Breast epithelium (tissue), 4 donors: ENCODE measurements around the gene RHOC. TPM values are rescaled to one million over a fixed set of nuclear protein-coding genes. Genes with fewer than 3 reads are reported as not detected.

ENCODE experiments used
- DNase-seq, 2 donors: peaks; one replicate each; pipeline ENCODE4 v3.0.0-alpha.2; 2019; ENCODE audit warnings: low spot score in 2 of 2
- H3K27ac ChIP-seq, 2 donors: fragments of 200-600 bp; sonication (generic) in 1 of 2; one replicate each; pipeline ENCODE4 v1.5.1; 2016 to 2019; ENCODE audit warnings: mild to moderate bottlenecking in 1 of 2
- H3K27me3 ChIP-seq, 2 donors: fragments of 200-600 bp; sonication (generic) in 1 of 2; one replicate each; pipeline versions ENCODE4 v1.5.1 to v1.6.0; 2017 to 2019; ENCODE audit warnings: control low read depth in 1 of 2, mild to moderate bottlenecking in 1 of 2
- H3K36me3 ChIP-seq: fragments of 200-600 bp; one replicate; pipeline ENCODE4 v1.5.1; 2019
- H3K4me1 ChIP-seq, 2 donors: fragments of 200-600 bp; sonication (generic); one replicate each; pipeline ENCODE4 v1.5.1; 2016 to 2019; ENCODE audit warnings: control low read depth in 1 of 2
- H3K4me3 ChIP-seq, 3 donors: fragments of 200-600 bp; sonication (generic); 1 replicate in 2 of 3; 2 replicates in 1 of 3; pipeline ENCODE4 v1.5.1; 2016 to 2019; ENCODE audit warnings: mild to moderate bottlenecking in 3 of 3, moderate library complexity in 2 of 3
- H3K9me3 ChIP-seq, 2 donors: fragments of 200-600 bp; sonication (generic) in 1 of 2; one replicate each; pipeline ENCODE4 v1.5.1; 2016 to 2019; ENCODE audit warnings: control low read depth in 1 of 2
- CTCF ChIP-seq, 3 donors: fragments of 450-650 bp; IDR thresholded peaks; one replicate each; pipeline ENCODE4 v1.5.1; 2016 to 2017; ENCODE audit warnings: antibody characterized with exemption in 3 of 3, mild to moderate bottlenecking in 3 of 3, moderate library complexity in 3 of 3
- POLR2A ChIP-seq: fragments of 450-650 bp; IDR thresholded peaks from one replicate; pipeline ENCODE4 v1.6.1; 2016; ENCODE audit warnings: antibody characterized with exemption, mild to moderate bottlenecking, moderate library complexity
- POLR2AphosphoS5 ChIP-seq, 3 donors: sonication (generic); formaldehyde crosslinking; IDR thresholded peaks; one replicate each; pipeline ENCODE4 v1.6.1; 2017; ENCODE audit warnings: antibody characterized with exemption in 3 of 3
- intact Hi-C: fragments of 100-400 bp; cut with DNase I; formaldehyde crosslinking; loops from one replicate; pipeline ENCODE4 v1.15.1; 2023; ENCODE audit warnings: low total_unique reads
- total RNA-seq, 3 donors: library from RNA; depleted of rRNA; stranded (reverse); fragments of >200 nt; gene quantifications; one replicate each; pipeline ENCODE4 v1.1.0, GENCODE V29; 2016

RHOC gene
- total RNA-seq, 3 donors from 2014 or later, result 150 to 302 (median 235) TPM

- Histone ChIP-seq H3K36me3 (no peaks in the 10 kb centered on the region), H3K4me1 (peaks cover 19 to 40% of the 10 kb centered on the region in 2 donors), H3K27me3 (no peaks in the 10 kb centered on the region), H3K4me3 (peak overlapping the region in 1 of 3 donors; percentile 12), H3K9me3 (no peaks in the 10 kb centered on the region), H3K27ac (peak overlapping the region; percentile 86 to 99)
- DNase-seq, result no peak
- no peak for TF ChIP-seq CTCF (IDR thresholded peaks at IDR 0.05)
- TF ChIP-seq POLR2AphosphoS5 (IDR thresholded peaks at IDR 0.05), result no peak
- TF ChIP-seq POLR2A, result no peak
- intact Hi-C loops, result loop anchor here (2.0 kb wide), 1 partner anchor 73 kb away; no protein-coding TSS in a partner anchor
Observed at GRCh38 chr1:112701227-112702066, 5.5 kb downstream of the RHOC start.

GRCh38 chr1:112700290-112701226 is 6.4 kb downstream of the RHOC start:
- TF ChIP-seq POLR2A, result no peak
- peak; percentile 53 to 66 (median 66) for TF ChIP-seq POLR2AphosphoS5 (IDR thresholded peaks at IDR 0.05)
- H3K27me3 ChIP-seq, result no peaks in the 10 kb centered on the region
- peaks cover 16 to 40% of the 10 kb centered on the region in 2 donors for H3K4me1 ChIP-seq
- H3K27ac ChIP-seq, result peak overlapping the region; percentile 86 to 99
- H3K4me3 ChIP-seq, result peak overlapping the region in 1 of 3 donors; percentile 12
- peak; percentile 95 for DNase-seq
- H3K36me3 ChIP-seq, result no peaks in the 10 kb centered on the region
- intact Hi-C loops, result no loop called here
- H3K9me3 ChIP-seq, result no peaks in the 10 kb centered on the region

- Histone ChIP-seq H3K36me3 (no peaks in the 10 kb centered on the region), H3K4me3 (peak overlapping the region in 1 of 3 donors; percentile 4)
- intact Hi-C loops, result loop anchor here (10.0 kb wide), 1 partner anchor 945 kb away; no protein-coding TSS in a partner anchor
Observed at GRCh38 chr1:112699425-112700144, 7.3 kb downstream of the RHOC start.

GRCh38 chr1:112698366-112699310 is 8.3 kb downstream of the RHOC start:
- Histone ChIP-seq H3K9me3 (no peaks in the 10 kb centered on the region), H3K4me1 (peaks cover 11 to 32% of the 10 kb centered on the region in 2 donors), H3K36me3 (no peaks in the 10 kb centered on the region), H3K27me3 (no peaks in the 10 kb centered on the region), H3K4me3 (no peak overlapping the region), H3K27ac (peak overlapping the region; percentile 86 to 99)
- TF ChIP-seq POLR2A (no peak), POLR2AphosphoS5 (IDR thresholded peaks at IDR 0.05) (peak in 1 of 3 donors; percentile 14), CTCF (IDR thresholded peaks at IDR 0.05) (no peak)
- intact Hi-C loops, result loop anchor here (10.0 kb wide), 1 partner anchor 946 kb away; no protein-coding TSS in a partner anchor
- peak in 1 of 2 donors; percentile 65 for DNase-seq

More at GRCh38 chr1:112699425-112700144, 7.3 kb downstream of the RHOC start:
- H3K9me3 ChIP-seq, result no peaks in the 10 kb centered on the region
- DNase-seq, result no peak
- H3K4me1 ChIP-seq, result peaks cover 16 to 39% of the 10 kb centered on the region in 2 donors
- H3K27ac ChIP-seq, result peak overlapping the region; percentile 86 to 99
- no peaks in the 10 kb centered on the region for H3K27me3 ChIP-seq
- TF ChIP-seq POLR2A, result no peak
- TF ChIP-seq POLR2AphosphoS5 (IDR thresholded peaks at IDR 0.05), result no peak
- TF ChIP-seq CTCF (IDR thresholded peaks at IDR 0.05), result no peak
